Suprapubic skin (tissue), 4 donors: Measurements from ENCODE around the gene EXTL2. TPM values are rescaled to one million over a fixed set of nuclear protein-coding genes. Genes with fewer than 3 reads are reported as not detected.
"Not testable (repeated sequence)": the region's sequence is repeated elsewhere in the genome, so short reads cannot be mapped to it uniquely, and the experiment has no call there.

Experiments
- DNase-seq, 2 donors: peaks; one replicate each; pipeline ENCODE4 v3.0.0-alpha.2; 2019; ENCODE audit warnings: low spot score in 2 of 2
- H3K27ac ChIP-seq: fragments of 200-600 bp; sonication (generic); one replicate; pipeline ENCODE4 v1.5.1; 2019
- H3K27me3 ChIP-seq: fragments of 200-600 bp; sonication (generic); one replicate; pipeline ENCODE4 v1.5.1; 2019
- H3K36me3 ChIP-seq: fragments of 200-600 bp; sonication (generic); one replicate; pipeline ENCODE4 v1.5.1; 2019
- H3K4me1 ChIP-seq: fragments of 200-600 bp; sonication (generic); one replicate; pipeline ENCODE4 v1.5.1; 2019
- H3K4me3 ChIP-seq: fragments of 200-600 bp; sonication (generic); one replicate; pipeline ENCODE4 v1.5.1; 2019; ENCODE audit warnings: mild to moderate bottlenecking
- H3K9me3 ChIP-seq: fragments of 200-600 bp; sonication (generic); one replicate; pipeline ENCODE4 v1.5.1; 2019
- EP300 ChIP-seq: sonication (generic); formaldehyde crosslinking; IDR thresholded peaks from one replicate; pipeline ENCODE4 v1.6.1; 2017; ENCODE audit warnings: antibody characterized with exemption
- POLR2A ChIP-seq, 2 donors: fragments of 450-650 bp; IDR thresholded peaks; one replicate each; pipeline ENCODE4 v1.6.1; 2017; ENCODE audit warnings: antibody characterized with exemption in 2 of 2, mild to moderate bottlenecking in 2 of 2, moderate library complexity in 2 of 2
- POLR2AphosphoS5 ChIP-seq, 3 donors: sonication (generic); formaldehyde crosslinking; IDR thresholded peaks; one replicate each; pipeline ENCODE4 v1.6.1; 2017; ENCODE audit warnings: antibody characterized with exemption in 3 of 3
- WGBS: methylation state at CpG from one replicate; pipeline ENCODE4 v1.1.5; 2018; 5-methylcytosine and 5-hydroxymethylcytosine counted together
- total RNA-seq, 4 donors: library from RNA; depleted of rRNA; stranded (reverse); fragments of >200 nt; gene quantifications; one replicate each; pipeline ENCODE4 v1.1.0, GENCODE V29; 2016
- TF ChIP-seq, protein P1 (sequence below), 2 donors: fragments of 200-600 bp in 1 of 2; fragments of 450-650 bp in 1 of 2; sonication (generic) in 1 of 2; IDR thresholded peaks; one replicate each; pipeline ENCODE4 v1.5.1; 2016 to 2019; ENCODE audit warnings: antibody characterized with exemption in 2 of 2, mild to moderate bottlenecking in 1 of 2, moderate library complexity in 1 of 2

The EXTL2 gene
- total RNA-seq, 4 donors from 2014 or later = 3.8 to 5.9 (median 5.0) TPM

DNA sequence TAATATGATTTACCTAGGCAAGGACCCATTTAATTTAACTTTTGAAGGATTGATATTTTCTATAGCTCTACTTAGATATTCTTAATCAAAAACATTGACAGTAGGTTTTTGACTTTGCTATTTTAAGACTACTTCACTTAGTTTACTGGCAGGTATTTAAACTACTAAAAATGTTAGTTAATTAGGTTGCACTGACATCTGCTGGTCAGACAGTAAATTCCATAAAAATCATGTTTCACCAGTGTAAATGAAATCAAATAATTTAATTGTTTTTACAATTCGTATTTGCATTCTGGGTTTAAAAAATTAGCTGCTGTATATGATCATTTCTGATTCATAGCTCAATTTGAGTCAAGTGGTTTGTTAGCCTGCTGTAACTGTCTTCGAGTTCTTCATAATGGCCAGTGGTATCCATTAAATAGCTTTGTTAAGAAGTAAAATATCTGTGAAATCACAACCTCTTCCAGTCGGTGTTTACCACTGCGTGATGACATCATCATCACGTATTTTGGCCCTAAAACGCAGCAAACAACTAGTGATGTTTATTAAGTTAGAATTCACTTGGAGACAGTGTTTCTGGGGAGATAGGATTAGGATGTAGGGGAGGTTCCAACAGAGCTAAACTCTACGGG is 26.2 kb downstream of the EXTL2 start:
- no peaks in the 10 kb centered on the region for H3K9me3 ChIP-seq
- H3K27me3 ChIP-seq = no peaks in the 10 kb centered on the region
- whole genome bisulfite sequencing = 15% methylated on average over 7 of the region's 7 CpGs
- peaks cover 5% of the 10 kb centered on the region for H3K4me1 ChIP-seq
- TF ChIP-seq POLR2AphosphoS5 (IDR thresholded peaks at IDR 0.05) (no peak), POLR2A (IDR thresholded peaks at IDR 0.05) (no peak), EP300 (no peak)
- TF ChIP-seq, protein P1, sequence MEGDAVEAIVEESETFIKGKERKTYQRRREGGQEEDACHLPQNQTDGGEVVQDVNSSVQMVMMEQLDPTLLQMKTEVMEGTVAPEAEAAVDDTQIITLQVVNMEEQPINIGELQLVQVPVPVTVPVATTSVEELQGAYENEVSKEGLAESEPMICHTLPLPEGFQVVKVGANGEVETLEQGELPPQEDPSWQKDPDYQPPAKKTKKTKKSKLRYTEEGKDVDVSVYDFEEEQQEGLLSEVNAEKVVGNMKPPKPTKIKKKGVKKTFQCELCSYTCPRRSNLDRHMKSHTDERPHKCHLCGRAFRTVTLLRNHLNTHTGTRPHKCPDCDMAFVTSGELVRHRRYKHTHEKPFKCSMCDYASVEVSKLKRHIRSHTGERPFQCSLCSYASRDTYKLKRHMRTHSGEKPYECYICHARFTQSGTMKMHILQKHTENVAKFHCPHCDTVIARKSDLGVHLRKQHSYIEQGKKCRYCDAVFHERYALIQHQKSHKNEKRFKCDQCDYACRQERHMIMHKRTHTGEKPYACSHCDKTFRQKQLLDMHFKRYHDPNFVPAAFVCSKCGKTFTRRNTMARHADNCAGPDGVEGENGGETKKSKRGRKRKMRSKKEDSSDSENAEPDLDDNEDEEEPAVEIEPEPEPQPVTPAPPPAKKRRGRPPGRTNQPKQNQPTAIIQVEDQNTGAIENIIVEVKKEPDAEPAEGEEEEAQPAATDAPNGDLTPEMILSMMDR (IDR thresholded peaks at IDR 0.05) = peak; percentile 17 to 37
- H3K36me3 ChIP-seq = no peaks in the 10 kb centered on the region
- no peak for DNase-seq
- H3K27ac ChIP-seq = no peak overlapping the region
- H3K4me3 ChIP-seq = no peak overlapping the region

DNA sequence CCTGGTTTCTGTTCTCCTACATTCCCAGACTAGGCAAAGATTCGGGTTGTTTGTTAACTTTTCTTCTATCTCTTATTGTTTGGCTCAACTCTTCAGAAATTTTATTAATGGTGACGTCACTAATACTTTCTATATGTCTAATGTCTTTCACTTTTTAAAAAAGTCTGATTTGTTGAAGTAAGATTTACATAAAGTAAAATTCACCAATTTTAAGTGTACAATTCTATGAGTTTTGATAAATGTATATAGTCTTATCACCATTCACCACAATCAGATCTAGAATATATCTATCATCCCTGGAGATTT is 27.8 kb downstream of the EXTL2 start:
- no peak overlapping the region for H3K27ac ChIP-seq
- no peak for DNase-seq
- no peaks in the 10 kb centered on the region for H3K36me3 ChIP-seq

GRCh38 chr1:100866041-100866900 is 28.4 kb downstream of the EXTL2 start:
- TF ChIP-seq, protein P1 (IDR thresholded peaks at IDR 0.05) = peak; percentile 14 to 30
- TF ChIP-seq POLR2AphosphoS5 (IDR thresholded peaks at IDR 0.05) = no peak
- Histone ChIP-seq H3K27me3 (no peaks in the 10 kb centered on the region), H3K9me3 (no peaks in the 10 kb centered on the region), H3K27ac (no peak overlapping the region), H3K4me1 (peaks cover 5% of the 10 kb centered on the region), H3K4me3 (no peak overlapping the region), H3K36me3 (no peaks in the 10 kb centered on the region)
- no peak for DNase-seq
- 19% methylated on average over 5 of the region's 5 CpGs for WGBS

More for the DNA sequence above, 27.8 kb downstream of the EXTL2 start:
- peaks cover 5% of the 10 kb centered on the region for H3K4me1 ChIP-seq
- no peaks in the 10 kb centered on the region for H3K27me3 ChIP-seq
- TF ChIP-seq POLR2AphosphoS5 (IDR thresholded peaks at IDR 0.05) = no peak
- TF ChIP-seq POLR2A (IDR thresholded peaks at IDR 0.05) = no peak
- 64% methylated on average over 2 of the region's 2 CpGs for WGBS
- no peaks in the 10 kb centered on the region for H3K9me3 ChIP-seq
- no peak overlapping the region for H3K4me3 ChIP-seq

GRCh38 chr1:100862591-100862990 is 32.1 kb downstream of the EXTL2 start:
- Histone ChIP-seq H3K9me3 (no peaks in the 10 kb centered on the region), H3K4me3 (no peak overlapping the region), H3K27me3 (no peaks in the 10 kb centered on the region), H3K36me3 (no peaks in the 10 kb centered on the region), H3K27ac (no peak overlapping the region), H3K4me1 (peaks cover 3% of the 10 kb centered on the region)
- WGBS = 85% methylated on average over 2 of the region's 2 CpGs
- DNase-seq = no peak
- TF ChIP-seq, protein P1 (IDR thresholded peaks at IDR 0.05) = no peak
- TF ChIP-seq POLR2A (IDR thresholded peaks at IDR 0.05) (no peak), POLR2AphosphoS5 (IDR thresholded peaks at IDR 0.05) (no peak), EP300 (no peak)

DNA sequence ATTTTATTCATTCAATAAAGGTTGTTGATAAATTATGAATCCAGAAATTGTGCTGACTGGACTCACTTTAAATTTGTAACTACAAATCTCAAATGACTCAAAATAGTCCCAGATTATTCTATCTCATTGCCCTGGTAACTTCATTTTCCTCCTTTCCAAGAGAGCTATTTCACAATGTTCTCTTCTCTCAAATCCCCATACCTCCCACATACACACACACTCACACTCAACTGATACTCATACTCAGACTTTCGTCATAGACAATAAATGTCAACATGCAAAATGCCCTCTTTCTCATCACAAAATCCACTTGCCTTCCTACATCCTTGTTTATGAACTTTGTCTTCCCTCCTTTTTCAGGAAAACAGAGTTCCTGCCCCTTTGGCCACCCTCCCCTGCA is 33.3 kb downstream of the EXTL2 start:
- H3K27ac ChIP-seq = no peak overlapping the region
- H3K9me3 ChIP-seq = no peaks in the 10 kb centered on the region
- no peak for TF ChIP-seq EP300
- H3K27me3 ChIP-seq = no peaks in the 10 kb centered on the region
- WGBS = 90% methylated on average over 1 of the region's 1 CpG
- no peaks in the 10 kb centered on the region for H3K36me3 ChIP-seq
- DNase-seq = no peak
- peaks cover 3% of the 10 kb centered on the region for H3K4me1 ChIP-seq
- no peak overlapping the region for H3K4me3 ChIP-seq

DNA sequence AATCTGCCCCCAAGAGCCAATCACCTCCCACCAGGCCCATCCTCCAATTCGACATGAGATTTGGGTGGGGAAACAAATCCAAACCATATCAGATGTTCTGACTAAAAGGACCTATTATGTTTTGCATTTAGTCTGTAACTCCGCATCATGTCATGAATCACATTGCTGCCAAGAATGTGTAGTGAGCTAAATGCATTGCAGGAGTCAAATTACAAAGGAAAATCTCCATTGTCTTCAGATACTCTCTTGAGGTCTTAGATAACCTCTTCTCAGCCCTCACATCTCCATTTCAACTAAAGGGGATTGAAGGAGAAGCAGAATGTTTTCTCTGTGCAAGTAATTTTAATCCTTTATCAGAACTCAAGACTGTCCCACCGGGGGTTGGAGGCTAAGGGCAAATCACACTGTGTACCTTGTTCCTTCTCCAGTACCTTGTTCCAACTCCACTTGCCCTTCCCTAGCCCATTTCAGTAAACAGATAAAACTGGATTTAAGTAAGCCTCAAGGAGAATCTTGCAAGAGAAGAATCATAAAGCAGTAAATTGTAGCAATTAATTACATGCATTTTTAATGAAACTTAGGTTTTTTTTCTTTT is 34.1 kb downstream of the EXTL2 start:
- Histone ChIP-seq H3K27ac (no peak overlapping the region), H3K4me1 (no peaks in the 10 kb centered on the region), H3K27me3 (no peaks in the 10 kb centered on the region), H3K4me3 (no peak overlapping the region), H3K36me3 (no peaks in the 10 kb centered on the region), H3K9me3 (no peaks in the 10 kb centered on the region)
- no peak for DNase-seq
- TF ChIP-seq POLR2AphosphoS5 (IDR thresholded peaks at IDR 0.05) = no peak
- TF ChIP-seq, protein P1 (IDR thresholded peaks at IDR 0.05) = no peak
- 64% methylated on average over 3 of the region's 3 CpGs for WGBS

DNA sequence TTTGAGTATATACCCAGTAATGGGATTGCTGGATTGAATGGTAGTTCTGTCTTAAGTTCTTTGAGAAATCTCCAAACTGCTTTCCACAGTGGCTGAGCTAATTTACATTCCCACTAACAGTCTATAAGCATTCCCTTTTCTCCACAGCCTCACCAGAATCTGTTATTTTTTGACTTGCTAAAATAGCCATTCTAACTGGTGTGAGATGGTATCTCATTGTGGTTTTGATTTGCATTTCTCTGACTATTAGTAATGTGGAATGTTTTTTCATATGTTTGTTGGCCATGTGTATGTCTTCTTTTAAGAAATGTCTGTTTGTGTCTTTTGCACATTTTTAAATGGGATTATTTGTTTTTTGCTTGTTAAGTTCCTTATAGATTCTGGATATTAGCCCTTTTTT is 39.5 kb downstream of the EXTL2 start:
- not testable (repeated sequence) for H3K27me3 ChIP-seq, H3K36me3 ChIP-seq, H3K27ac ChIP-seq, H3K4me3 ChIP-seq, H3K4me1 ChIP-seq, DNase-seq, H3K9me3 ChIP-seq
